Epithelial cell of proximal tubule (primary cell): ENCODE measurements around the gene TIMD4. TPM values are rescaled to one million over a fixed set of nuclear protein-coding genes. Genes with fewer than 3 reads are reported as not detected.

ENCODE experiments used
- DNase-seq: peaks from one replicate; pipeline ENCODE4 v3.0.0-alpha.2; 2011; ENCODE audit warnings: low read depth
- H3K4me3 ChIP-seq: 2 replicates; pipeline ENCODE4 v1.5.1; 2011; ENCODE audit warnings: low read depth, mild to moderate bottlenecking, low read length
- CTCF ChIP-seq: conservative IDR thresholded peaks from 2 replicates; pipeline ENCODE4 v1.5.1; 2012; ENCODE audit warnings: low read depth, mild to moderate bottlenecking, low read length
- total RNA-seq: library from RNA; depleted of rRNA; stranded (reverse); fragments of >200 nt; gene quantifications from 2 replicates; pipeline ENCODE4 v1.2.3, GENCODE V29; 2015

The TIMD4 gene
- total RNA-seq, 1 donor from 2014 or later, result 0.17 TPM

GRCh38 chr5:156922207-156922792 lies 40.7 kb downstream of the TIMD4 start:
- DNase-seq, result no peak
- H3K4me3 ChIP-seq, result no peak overlapping the region
- no peak for TF ChIP-seq CTCF

- no peak for TF ChIP-seq CTCF
- no peak overlapping the region for H3K4me3 ChIP-seq
- no peak for DNase-seq
Observed at GRCh38 chr5:156920861-156921431, 42.1 kb downstream of the TIMD4 start.

GRCh38 chr5:156920042-156920860 lies 42.8 kb downstream of the TIMD4 start:
- peak; percentile 98 for DNase-seq
- TF ChIP-seq CTCF, result no peak
- no peak overlapping the region for H3K4me3 ChIP-seq

- no peak for DNase-seq
- no peak for TF ChIP-seq CTCF
- no peak overlapping the region for H3K4me3 ChIP-seq
Observed at GRCh38 chr5:156918311-156918845, 44.6 kb downstream of the TIMD4 start.

- TF ChIP-seq CTCF, result no peak
- H3K4me3 ChIP-seq, result no peak overlapping the region
- DNase-seq, result no peak
Observed at GRCh38 chr5:156914371-156914737, 48.7 kb downstream of the TIMD4 start.

- no peak for DNase-seq
- no peak for TF ChIP-seq CTCF
- H3K4me3 ChIP-seq, result no peak overlapping the region
Observed at GRCh38 chr5:156913719-156914370, 49.2 kb downstream of the TIMD4 start.
